ENCODE results near the gene EIF2A. TPM values are rescaled to one million over a fixed set of nuclear protein-coding genes. Genes with fewer than 3 reads are reported as not detected.

Gene EIF2A
- total and polyA plus RNA-seq, 9 of the 15 experiments (the other 6 are each of a cell fraction or from before 2014, with no cell fraction given): 106 to 192 (median 168) TPM

- TF ChIP-seq ARID3A (IDR thresholded peaks at IDR 0.05; ENCODE audit: borderline replicate concordance, low read depth, low read length) (no peak), SIRT6 (IDR thresholded peaks at IDR 0.05; ENCODE audit: low read depth, low read length) (no peak), ZNF407 (IDR thresholded peaks at IDR 0.05; ENCODE audit: low read depth) (0 out of 2 replicates have a peak, but pooled peaks have one; percentile 27), ZNF253 (CRISPR knock-in tag; conservative IDR thresholded peaks at IDR 0.05) (no peak), ZNF124 (CRISPR knock-in tag; IDR thresholded peaks at IDR 0.05) (peak; percentile 53; the same call in 1 of the 2 replicates), MECOM (CRISPR knock-in tag; IDR thresholded peaks at IDR 0.05) (no peak), ZNF639 (CRISPR knock-in tag; conservative IDR thresholded peaks at IDR 0.05 in 1 of 2, IDR thresholded peaks at IDR 0.05 in 1 of 2) (peak in 1 of 2 experiments; percentile 92; a peak in 2 of 4 replicates), POLR2H (tag; IDR thresholded peaks at IDR 0.05; ENCODE audit: low read depth) (peak; percentile 89), ZNF586 (CRISPR knock-in tag; conservative IDR thresholded peaks at IDR 0.05) (no peak), SP2 (IDR thresholded peaks at IDR 0.05; ENCODE audit: extremely low read depth, low read depth, low read length, poor library complexity, severe bottlenecking) (no peak), USF2 (CRISPR knock-in tag; IDR thresholded peaks at IDR 0.05) (no peak), MCM5 (IDR thresholded peaks at IDR 0.05; ENCODE audit: low read depth) (no peak), GTF2A2 (tag; IDR thresholded peaks at IDR 0.05) (no peak), EGR1 (conservative IDR thresholded peaks at IDR 0.05) (no peak), ZNF217 (CRISPR knock-in tag; IDR thresholded peaks at IDR 0.05) (no peak)
These were observed at the start of gene EIF2A, which contains the start of gene SERP1 (continued) for GRCh38 chr3:150546226-150547044.
